DMS 273 (cell line): ENCODE results near the gene AKAP4.
A peak's percentile ranks its signal among the peaks of the same experiment; 100 is the strongest.

Experiments
- DNase-seq: peaks from one replicate; lab custom pipeline; 2025; ENCODE audit not compliant: unreplicated experiment; lab: John Stamatoyannopoulos, UW

Gene AKAP4

GRCh38 chrX:50200907-50201306 lies at the start of gene AKAP4:
Gene AKAP4, minus strand, starts transcription at chrX:50201007. Its CDS starts 118 bp downstream, at chrX:50200889.
- no peak for DNase-seq

- peak; percentile 55 for DNase-seq
Observed at GRCh38 chrX:50211510-50211909, 10.7 kb upstream of the AKAP4 start.

GRCh38 chrX:50206753-50207152 lies 5.9 kb upstream of the AKAP4 start:
- DNase-seq = peak; percentile 7

GRCh38 chrX:50204364-50204899 lies 3.6 kb upstream of the AKAP4 start, which contains the start of gene CCNB3:
Gene CCNB3, plus strand, starts transcription at chrX:50204765. Its CDS starts 80,399 bp downstream, at chrX:50285164.
- peak; percentile 84 for DNase-seq

- no peak for DNase-seq
Observed at GRCh38 chrX:50202539-50202938, 1.7 kb upstream of the AKAP4 start.

GRCh38 chrX:50198348-50198747 lies 2.5 kb downstream of the AKAP4 start:
- no peak for DNase-seq

GRCh38 chrX:50188859-50189600 lies 11.8 kb downstream of the AKAP4 start:
- DNase-seq = no peak

GRCh38 chrX:50183891-50184290 lies 16.9 kb downstream of the AKAP4 start:
- no peak for DNase-seq

- no peak for DNase-seq
Observed at GRCh38 chrX:50180073-50180940, 20.5 kb downstream of the AKAP4 start.

GRCh38 chrX:50169717-50170116 lies 31.1 kb downstream of the AKAP4 start:
- DNase-seq = no peak

GRCh38 chrX:50168241-50168687 lies 32.5 kb downstream of the AKAP4 start:
- no peak for DNase-seq

GRCh38 chrX:50167366-50167765 lies 33.4 kb downstream of the AKAP4 start:
- no peak for DNase-seq

- DNase-seq = no peak
Observed at GRCh38 chrX:50165727-50166126, 35.1 kb downstream of the AKAP4 start.

- no peak for DNase-seq
Observed at GRCh38 chrX:50161127-50161526, 39.7 kb downstream of the AKAP4 start.

- no peak for DNase-seq
Observed at GRCh38 chrX:50158593-50158992, 42.2 kb downstream of the AKAP4 start.

GRCh38 chrX:50157545-50158135 lies 43.2 kb downstream of the AKAP4 start:
- no peak for DNase-seq

GRCh38 chrX:50154429-50154828 lies 46.4 kb downstream of the AKAP4 start:
- DNase-seq = no peak

GRCh38 chrX:50152456-50152855 lies 48.4 kb downstream of the AKAP4 start:
- no peak for DNase-seq

GRCh38 chrX:50147972-50148371 lies 52.8 kb downstream of the AKAP4 start:
- no peak for DNase-seq
